Stimulated activated CD8-positive, alpha-beta memory T cell treated with anti-CD3 and anti-CD28 coated beads, Interleukin-7, amount 100 ng/mL, for 1 hour (primary cell): ENCODE data around the gene NPEPL1.
"Not testable (repeated sequence)": the region's sequence is repeated elsewhere in the genome, so short reads cannot be mapped to it uniquely, and the experiment has no call there.

ENCODE experiments used
- DNase-seq, 2 donors: peaks; one replicate each; pipeline ENCODE4 v3.0.0-alpha.2; 2020; ENCODE audit warnings: low read depth in 2 of 2

NPEPL1 gene

DNA sequence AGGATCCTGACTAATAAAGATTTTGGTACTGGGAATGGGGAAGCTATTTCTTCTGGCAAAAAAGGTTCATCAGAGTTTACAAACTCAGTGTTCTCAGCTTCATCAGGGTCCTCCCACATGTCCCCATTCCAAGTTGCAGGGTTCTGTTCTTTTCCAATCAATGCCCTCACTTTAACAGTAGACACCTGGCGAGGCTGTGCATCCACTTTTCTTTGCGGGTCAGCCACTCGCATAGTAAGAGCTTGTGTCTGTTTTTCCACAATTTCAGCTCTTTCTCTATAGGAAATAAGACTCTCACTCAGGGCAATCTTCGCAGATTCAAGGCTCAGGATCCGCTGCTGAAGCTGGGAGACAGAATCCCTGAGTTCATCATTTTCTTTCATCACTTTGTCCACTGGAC is 65.0 kb downstream of the NPEPL1 start:
- DNase-seq: not testable (repeated sequence)

DNA sequence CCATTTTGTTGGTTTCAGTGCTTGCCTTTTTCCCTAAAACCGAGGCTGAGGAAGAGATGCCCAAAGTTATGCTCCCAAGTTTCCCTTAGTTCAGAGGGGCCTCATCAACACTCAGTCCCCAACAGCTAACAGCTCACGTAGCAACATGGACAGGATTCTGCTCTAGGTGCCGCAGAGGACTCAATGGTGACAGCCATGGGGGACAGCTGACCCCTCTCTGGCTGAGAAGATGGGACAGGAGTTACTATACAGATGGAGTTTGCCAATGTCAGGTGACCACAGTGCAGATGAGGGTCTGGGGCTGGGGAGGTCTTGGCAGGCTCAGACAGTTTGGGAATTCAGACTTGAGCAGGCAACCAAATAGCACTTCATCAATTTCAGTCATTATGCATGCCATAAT is 67.3 kb downstream of the NPEPL1 start:
- no peak for DNase-seq

DNA sequence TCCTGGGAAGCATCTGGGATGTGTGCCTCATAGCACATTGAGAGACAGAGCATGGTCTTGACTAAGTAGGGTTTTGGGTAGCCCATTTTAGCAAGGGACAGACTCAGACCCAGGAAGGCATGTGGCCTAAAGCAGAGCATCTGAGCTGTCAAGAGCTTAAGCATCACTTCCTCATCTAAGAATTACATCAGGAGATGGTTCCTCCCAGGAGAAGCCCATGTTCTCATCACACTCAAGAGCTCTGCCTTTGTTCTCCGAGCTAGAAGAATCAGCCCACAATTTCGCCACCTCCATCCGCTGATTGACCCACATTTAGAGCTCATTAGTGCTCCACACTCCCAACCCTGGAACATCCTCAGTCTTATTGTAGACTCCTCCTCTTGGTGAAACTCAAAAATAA is 68.3 kb downstream of the NPEPL1 start:
- DNase-seq: no peak

DNA sequence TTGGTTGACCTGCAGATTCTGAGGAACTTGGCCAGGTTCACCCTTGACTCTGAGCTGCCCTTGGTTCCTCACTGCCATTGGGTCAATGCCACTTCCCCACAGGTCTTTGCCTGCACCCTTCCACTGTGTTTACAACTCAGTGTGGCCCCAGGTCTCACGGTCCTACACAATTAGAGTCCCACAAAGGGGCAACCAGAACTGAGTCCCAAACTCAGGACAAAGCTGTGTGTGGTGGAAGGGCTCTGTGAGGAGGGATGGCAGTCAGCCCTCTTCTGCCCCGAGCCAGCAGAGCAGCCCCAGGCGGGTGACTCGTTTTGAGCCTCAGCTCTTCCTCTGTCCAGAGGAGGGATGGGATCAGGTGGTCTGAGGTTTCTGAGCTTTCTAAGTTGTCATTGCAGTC is 69.5 kb downstream of the NPEPL1 start:
- no peak for DNase-seq

DNA sequence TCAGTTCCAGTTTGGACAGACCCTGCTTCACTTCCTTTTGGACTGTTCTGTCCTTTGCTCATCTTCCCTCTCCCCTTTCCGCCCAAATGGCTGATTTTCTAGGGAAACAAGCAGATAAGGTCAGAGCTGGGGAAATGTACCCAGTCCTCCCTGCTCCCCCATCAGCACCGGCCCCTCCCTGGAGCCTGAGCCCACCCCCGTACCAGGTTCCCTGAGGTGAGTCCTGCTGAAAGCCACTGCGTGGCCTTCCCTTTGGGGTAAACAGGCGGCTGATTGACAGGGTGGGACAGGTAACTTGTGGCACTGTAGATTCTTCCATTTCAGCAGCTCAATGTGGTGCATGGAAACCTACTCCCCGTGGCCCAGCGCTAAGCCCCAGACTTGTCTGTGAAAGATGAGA is 70.5 kb downstream of the NPEPL1 start:
- DNase-seq: no peak
